Measurements from ENCODE around the gene CERS6.

- no peak for TF ChIP-seq EZH2 (IDR thresholded peaks at IDR 0.05; ENCODE audit: low read depth, low read length, severe bottlenecking)
- no peak for TF ChIP-seq CTCF (IDR thresholded peaks at IDR 0.05; ENCODE audit: control extremely low read depth in 1 of 3, insufficient read depth in 1 of 3, low read depth in 1 of 3, low read length in 3 of 3)
These were observed 198.6 kb downstream of the CERS6 start for GRCh38 chr2:168654705-168655104.
